A549 (cell line): ENCODE results near the gene TNFRSF11A.

Source experiments
- BHLHE40 ChIP-seq: IDR thresholded peaks from 2 replicates; pipeline ENCODE4 v1.6.1; 2012; ENCODE audit warnings: low read depth, low read length, inconsistent platforms
- CEBPB ChIP-seq, 2 experiments: fragments of >200 bp in 1 of 2; sonication (Bioruptor Twin) in 1 of 2; formaldehyde crosslinking in 1 of 2; IDR thresholded peaks; 2 replicates each; pipeline ENCODE4 v1.6.1; 2012 to 2016
- EP300 ChIP-seq, 2 experiments: fragments of >200 bp; sonication (Bioruptor Twin); formaldehyde crosslinking; IDR thresholded peaks; 2 replicates in 1 of 2; 3 replicates in 1 of 2; pipeline ENCODE4 v1.6.1; 2016 to 2017
- MAFK ChIP-seq: fragments of 450-650 bp; IDR thresholded peaks from 2 replicates; pipeline ENCODE4 v1.6.1; 2014; ENCODE audit not compliant: partially characterized antibody
- POLR2A ChIP-seq: IDR thresholded peaks from 2 replicates; pipeline ENCODE4 v1.6.1; 2012; ENCODE audit warnings: mild to moderate bottlenecking, low read length
- RFX5 ChIP-seq: fragments of 450-650 bp; IDR thresholded peaks from 2 replicates; pipeline ENCODE4 v1.7.1; 2014; ENCODE audit warnings: antibody characterized with exemption, mild to moderate bottlenecking, moderate library complexity
- SREBF2 ChIP-seq: fragments of 450-650 bp; IDR thresholded peaks from 2 replicates; pipeline ENCODE4 v1.6.1; 2014; ENCODE audit warnings: mild to moderate bottlenecking, moderate library complexity
- ZFP36 ChIP-seq: fragments of 450-650 bp; IDR thresholded peaks from 2 replicates; pipeline ENCODE4 v1.6.1; 2014; ENCODE audit warnings: borderline replicate concordance; ENCODE audit not compliant: partially characterized antibody
- TF ChIP-seq, protein P1 (sequence below): fragments of >200 bp; sonication (Bioruptor Twin); formaldehyde crosslinking; IDR thresholded peaks from 3 replicates; pipeline ENCODE4 v1.5.1; 2016
- TF ChIP-seq, protein P2 (sequence below): IDR thresholded peaks from 2 replicates; pipeline ENCODE4 v1.6.1; 2012
- TF ChIP-seq, protein P3 (sequence below): IDR thresholded peaks from 2 replicates; pipeline ENCODE4 v1.6.1; 2012

DNA sequence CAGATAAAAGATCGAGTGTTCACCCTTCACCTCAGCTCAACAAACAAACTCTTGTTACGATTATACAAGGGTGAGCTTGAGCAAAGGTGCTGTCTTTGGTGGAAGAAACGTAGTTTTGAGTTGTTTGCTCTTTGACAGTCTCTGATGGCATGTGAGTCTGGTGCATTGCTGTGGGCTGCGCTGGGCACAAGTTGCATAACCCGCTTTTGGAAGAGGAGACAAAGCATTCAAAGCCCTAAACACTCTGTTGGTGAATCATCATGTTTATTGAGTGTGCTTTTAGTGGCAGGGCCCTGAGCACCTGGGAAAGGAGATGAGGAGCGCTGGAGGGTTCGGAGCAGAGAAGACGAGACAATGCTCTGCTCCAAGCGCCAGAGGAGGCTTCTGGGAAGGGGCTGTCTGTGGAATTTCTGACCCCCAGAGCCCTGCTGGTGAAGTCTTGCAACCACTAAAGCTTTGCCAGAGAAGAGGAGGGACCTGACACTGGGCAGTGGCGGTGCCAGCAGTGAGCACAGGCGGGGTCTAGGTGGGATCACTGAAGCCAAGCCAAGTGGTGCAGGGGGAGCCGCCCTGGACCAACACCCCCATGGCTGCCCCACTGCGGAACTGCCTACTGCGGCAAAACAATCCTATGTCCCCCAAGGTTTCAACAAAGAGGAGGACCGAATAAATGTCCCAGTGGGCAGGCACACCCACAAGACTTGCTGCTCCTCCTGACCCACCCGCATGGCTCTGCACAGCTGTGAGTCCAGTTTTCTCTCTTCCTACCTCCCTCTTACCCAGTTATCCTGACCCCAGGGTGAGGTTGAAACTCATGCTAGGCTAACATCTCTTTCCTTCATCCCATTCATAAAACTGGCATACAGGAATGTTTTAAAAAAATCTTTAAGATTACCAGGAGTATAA, 64.0 kb downstream of the TNFRSF11A start:
- TF ChIP-seq, protein P1, sequence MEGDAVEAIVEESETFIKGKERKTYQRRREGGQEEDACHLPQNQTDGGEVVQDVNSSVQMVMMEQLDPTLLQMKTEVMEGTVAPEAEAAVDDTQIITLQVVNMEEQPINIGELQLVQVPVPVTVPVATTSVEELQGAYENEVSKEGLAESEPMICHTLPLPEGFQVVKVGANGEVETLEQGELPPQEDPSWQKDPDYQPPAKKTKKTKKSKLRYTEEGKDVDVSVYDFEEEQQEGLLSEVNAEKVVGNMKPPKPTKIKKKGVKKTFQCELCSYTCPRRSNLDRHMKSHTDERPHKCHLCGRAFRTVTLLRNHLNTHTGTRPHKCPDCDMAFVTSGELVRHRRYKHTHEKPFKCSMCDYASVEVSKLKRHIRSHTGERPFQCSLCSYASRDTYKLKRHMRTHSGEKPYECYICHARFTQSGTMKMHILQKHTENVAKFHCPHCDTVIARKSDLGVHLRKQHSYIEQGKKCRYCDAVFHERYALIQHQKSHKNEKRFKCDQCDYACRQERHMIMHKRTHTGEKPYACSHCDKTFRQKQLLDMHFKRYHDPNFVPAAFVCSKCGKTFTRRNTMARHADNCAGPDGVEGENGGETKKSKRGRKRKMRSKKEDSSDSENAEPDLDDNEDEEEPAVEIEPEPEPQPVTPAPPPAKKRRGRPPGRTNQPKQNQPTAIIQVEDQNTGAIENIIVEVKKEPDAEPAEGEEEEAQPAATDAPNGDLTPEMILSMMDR = no peak
- TF ChIP-seq EP300 (IDR thresholded peaks at IDR 0.05) = no peak
- no peak for TF ChIP-seq MAFK
- TF ChIP-seq, protein P2, sequence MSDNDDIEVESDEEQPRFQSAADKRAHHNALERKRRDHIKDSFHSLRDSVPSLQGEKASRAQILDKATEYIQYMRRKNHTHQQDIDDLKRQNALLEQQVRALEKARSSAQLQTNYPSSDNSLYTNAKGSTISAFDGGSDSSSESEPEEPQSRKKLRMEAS = peak; percentile 41
- no peak for TF ChIP-seq POLR2A
- TF ChIP-seq ZFP36 = no peak
- no peak for TF ChIP-seq BHLHE40
- TF ChIP-seq, protein P3, sequence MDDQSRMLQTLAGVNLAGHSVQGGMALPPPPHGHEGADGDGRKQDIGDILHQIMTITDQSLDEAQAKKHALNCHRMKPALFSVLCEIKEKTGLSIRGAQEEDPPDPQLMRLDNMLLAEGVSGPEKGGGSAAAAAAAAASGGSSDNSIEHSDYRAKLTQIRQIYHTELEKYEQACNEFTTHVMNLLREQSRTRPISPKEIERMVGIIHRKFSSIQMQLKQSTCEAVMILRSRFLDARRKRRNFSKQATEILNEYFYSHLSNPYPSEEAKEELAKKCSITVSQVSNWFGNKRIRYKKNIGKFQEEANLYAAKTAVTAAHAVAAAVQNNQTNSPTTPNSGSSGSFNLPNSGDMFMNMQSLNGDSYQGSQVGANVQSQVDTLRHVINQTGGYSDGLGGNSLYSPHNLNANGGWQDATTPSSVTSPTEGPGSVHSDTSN = no peak
- peak; percentile 22 to 88; a peak in 2 of 4 replicates for TF ChIP-seq CEBPB (IDR thresholded peaks at IDR 0.05)
- TF ChIP-seq SREBF2 = no peak
- TF ChIP-seq RFX5 = no peak
